Duodenal mucosa (tissue), 2 donors: ENCODE data around the gene LITAF.
"Not testable (repeated sequence)": the region's sequence is repeated elsewhere in the genome, so short reads cannot be mapped to it uniquely, and the experiment has no call there.

Source experiments
- H3K27ac ChIP-seq: one replicate; pipeline ENCODE4 v1.7.0; 2013; ENCODE audit warnings: low read depth, low read length
- H3K27me3 ChIP-seq, 2 donors: one replicate each; pipeline ENCODE4 v1.7.0; 2013; ENCODE audit warnings: low read length in 2 of 2, control low read depth in 1 of 2; ENCODE audit not compliant: insufficient read depth in 2 of 2, control insufficient read depth in 1 of 2
- H3K36me3 ChIP-seq, 2 donors: one replicate each; pipeline ENCODE4 v1.7.0; 2013; ENCODE audit warnings: low read length in 2 of 2, control low read depth in 1 of 2; ENCODE audit not compliant: insufficient read depth in 2 of 2, control insufficient read depth in 1 of 2
- H3K4me1 ChIP-seq, 2 donors: one replicate each; pipeline ENCODE4 v1.7.0; 2013; ENCODE audit warnings: low read length in 2 of 2, control low read depth in 1 of 2; ENCODE audit not compliant: insufficient read depth in 2 of 2, control insufficient read depth in 1 of 2
- H3K4me3 ChIP-seq, 2 donors: one replicate each; pipeline ENCODE4 v1.7.0; 2013; ENCODE audit warnings: low read length in 2 of 2, low read depth in 1 of 2
- H3K9ac ChIP-seq, 2 donors: one replicate each; pipeline ENCODE4 v1.7.0; 2013; ENCODE audit warnings: low read length in 2 of 2, low read depth in 1 of 2
- H3K9me3 ChIP-seq, 2 donors: one replicate each; pipeline ENCODE4 v1.7.0; 2013; ENCODE audit warnings: low read length in 2 of 2, control low read depth in 1 of 2; ENCODE audit not compliant: control insufficient read depth in 1 of 2

Gene LITAF

GRCh38 chr16:11526655-11527350 is 59.9 kb downstream of the LITAF start:
- Histone ChIP-seq H3K36me3 (no peaks in the 10 kb centered on the region), H3K27ac (no peak overlapping the region), H3K4me3 (no peak overlapping the region), H3K9me3 (no peaks in the 10 kb centered on the region), H3K4me1 (no peaks in the 10 kb centered on the region), H3K9ac (no peak overlapping the region), H3K27me3 (no peaks in the 10 kb centered on the region)

GRCh38 chr16:11524098-11524760 is 62.5 kb downstream of the LITAF start:
- no peaks in the 10 kb centered on the region for H3K27me3 ChIP-seq
- H3K36me3 ChIP-seq, result no peaks in the 10 kb centered on the region
- H3K4me3 ChIP-seq, result no peak overlapping the region
- H3K27ac ChIP-seq, result no peak overlapping the region
- no peaks in the 10 kb centered on the region for H3K9me3 ChIP-seq
- H3K9ac ChIP-seq, result no peak overlapping the region
- no peaks in the 10 kb centered on the region for H3K4me1 ChIP-seq

DNA sequence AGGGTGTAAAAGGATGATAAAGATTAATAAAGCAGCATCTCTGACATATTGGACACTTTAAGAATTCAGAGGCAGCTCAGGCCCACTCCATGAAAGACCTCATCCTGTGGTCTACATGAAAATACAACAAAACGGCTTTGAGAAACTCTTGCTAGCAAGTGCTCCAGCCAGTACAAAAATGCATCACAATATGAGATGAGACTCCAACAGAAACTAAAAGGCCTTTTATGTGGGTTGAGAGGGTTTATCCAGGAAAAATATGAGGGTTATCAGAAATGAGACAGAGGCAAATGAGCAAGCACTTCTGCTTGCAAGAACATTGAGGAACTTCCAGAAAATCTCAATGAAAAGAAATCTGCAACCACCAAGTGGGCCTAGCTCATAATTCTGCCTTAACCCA is 65.7 kb downstream of the LITAF start:
- no peak overlapping the region for H3K27ac ChIP-seq
- H3K4me3 ChIP-seq, result no peak overlapping the region
- no peaks in the 10 kb centered on the region for H3K27me3 ChIP-seq

GRCh38 chr16:11520442-11520841 is 66.3 kb downstream of the LITAF start:
- Histone ChIP-seq H3K27me3 (no peaks in the 10 kb centered on the region), H3K27ac (no peak overlapping the region)

More for the DNA sequence above, 65.7 kb downstream of the LITAF start:
- no peaks in the 10 kb centered on the region for H3K36me3 ChIP-seq
- H3K9ac ChIP-seq, result no peak overlapping the region
- no peaks in the 10 kb centered on the region for H3K4me1 ChIP-seq
- H3K9me3 ChIP-seq, result no peaks in the 10 kb centered on the region

DNA sequence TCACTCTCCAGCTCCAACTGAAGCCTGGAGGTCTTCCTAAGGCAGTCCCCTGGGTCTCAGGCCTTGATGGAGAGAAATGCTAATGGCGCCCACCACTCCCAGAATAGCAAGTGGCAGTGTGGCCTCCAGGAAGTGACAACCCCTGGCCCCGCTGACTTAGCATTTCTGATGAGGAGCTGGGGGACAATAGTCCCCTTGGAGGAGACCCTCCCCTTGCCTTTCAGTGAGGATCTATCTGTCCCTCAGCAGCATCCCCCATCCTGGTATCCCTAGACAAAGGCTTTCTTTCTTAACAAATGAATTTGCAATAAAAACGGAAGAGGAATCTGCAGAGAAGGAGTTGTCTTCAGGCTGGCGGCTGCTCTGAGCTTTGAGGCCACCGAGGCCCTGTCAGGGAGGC is 68.8 kb downstream of the LITAF start:
- Histone ChIP-seq H3K36me3 (no peaks in the 10 kb centered on the region), H3K4me3 (no peak overlapping the region), H3K27ac (no peak overlapping the region), H3K9me3 (no peaks in the 10 kb centered on the region), H3K9ac (no peak overlapping the region), H3K4me1 (no peaks in the 10 kb centered on the region), H3K27me3 (no peaks in the 10 kb centered on the region)

More at GRCh38 chr16:11520442-11520841, 66.3 kb downstream of the LITAF start:
- H3K36me3 ChIP-seq, result no peaks in the 10 kb centered on the region
- H3K9ac ChIP-seq, result no peak overlapping the region
- no peak overlapping the region for H3K4me3 ChIP-seq
- no peaks in the 10 kb centered on the region for H3K4me1 ChIP-seq
- no peaks in the 10 kb centered on the region for H3K9me3 ChIP-seq

DNA sequence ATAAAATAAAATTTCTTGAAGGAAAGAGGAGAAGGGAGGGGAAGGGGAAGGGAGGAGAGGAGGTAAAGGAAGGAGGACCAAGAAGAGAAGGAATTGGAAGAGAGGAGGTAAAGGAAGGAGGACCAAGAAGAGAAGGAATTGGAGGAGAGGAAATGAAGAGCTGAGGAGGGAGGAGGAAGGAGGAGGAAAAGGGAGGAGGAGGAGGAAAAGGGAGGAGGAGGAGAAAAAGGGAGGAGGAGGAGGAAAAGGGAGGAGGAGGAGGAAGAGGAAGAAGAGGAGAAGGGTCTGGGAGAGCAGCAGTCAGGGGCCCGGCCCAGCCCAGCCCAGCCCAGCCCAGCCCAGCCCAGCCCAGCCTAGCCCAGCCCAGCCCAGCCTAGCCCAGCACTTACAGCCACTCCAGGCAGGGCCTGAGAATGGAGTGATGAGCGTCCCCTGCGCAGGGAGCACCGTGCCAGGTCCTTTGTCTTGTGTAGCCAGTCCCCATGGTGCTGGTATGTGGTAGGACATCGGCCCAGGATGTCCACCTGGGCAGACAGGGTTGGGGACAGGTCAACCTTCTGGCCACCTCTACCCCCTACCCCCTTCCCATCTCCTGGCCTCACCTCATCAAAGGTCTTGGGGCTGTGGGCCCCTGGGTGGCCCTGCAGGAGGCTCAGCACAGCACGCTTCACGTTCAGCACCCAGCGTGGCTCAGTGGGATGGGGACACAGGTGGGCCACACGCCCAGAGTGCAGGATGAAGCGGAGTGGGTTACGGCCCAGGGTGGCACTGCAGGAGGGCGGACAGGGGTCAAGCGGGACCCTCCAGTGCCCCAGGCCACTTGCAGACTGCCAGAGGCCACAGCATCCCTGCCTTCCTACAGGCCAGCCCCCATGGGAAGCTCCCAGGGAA is 70.9 kb downstream of the LITAF start:
- no peaks in the 10 kb centered on the region for H3K27me3 ChIP-seq
- no peaks in the 10 kb centered on the region for H3K36me3 ChIP-seq
- no peaks in the 10 kb centered on the region for H3K9me3 ChIP-seq
- H3K27ac ChIP-seq, result no peak overlapping the region
- no peak overlapping the region for H3K4me3 ChIP-seq
- no peaks in the 10 kb centered on the region for H3K4me1 ChIP-seq
- H3K9ac ChIP-seq, result no peak overlapping the region

DNA sequence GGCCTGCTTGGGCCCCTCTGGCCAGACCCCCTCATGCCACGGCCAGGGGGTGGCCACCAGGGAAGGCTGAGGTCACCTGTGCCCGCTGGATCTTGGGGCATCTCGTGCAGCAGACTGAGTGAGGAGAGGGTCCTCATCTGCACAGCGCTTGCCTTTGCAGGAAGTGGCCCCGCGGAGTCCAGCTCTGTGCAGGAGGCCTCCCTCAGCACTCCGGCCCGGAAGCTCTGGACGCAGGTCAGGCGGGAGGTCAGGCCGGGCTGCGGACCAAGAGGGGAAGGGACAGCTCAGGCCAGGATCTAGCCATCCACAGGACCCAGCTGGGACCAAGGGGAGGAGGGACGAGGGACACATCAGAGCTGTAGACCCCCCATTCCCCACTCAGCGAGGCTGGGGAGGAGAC is 72.4 kb downstream of the LITAF start:
- no peak overlapping the region for H3K4me3 ChIP-seq
- no peak overlapping the region for H3K9ac ChIP-seq
- no peaks in the 10 kb centered on the region for H3K9me3 ChIP-seq
- no peak overlapping the region for H3K27ac ChIP-seq
- H3K4me1 ChIP-seq, result no peaks in the 10 kb centered on the region
- no peaks in the 10 kb centered on the region for H3K36me3 ChIP-seq
- no peaks in the 10 kb centered on the region for H3K27me3 ChIP-seq

GRCh38 chr16:11513366-11513765 is 73.4 kb downstream of the LITAF start:
- not testable (repeated sequence) for H3K27me3 ChIP-seq, H3K36me3 ChIP-seq, H3K4me3 ChIP-seq, H3K9ac ChIP-seq, H3K9me3 ChIP-seq, H3K27ac ChIP-seq, H3K4me1 ChIP-seq

DNA sequence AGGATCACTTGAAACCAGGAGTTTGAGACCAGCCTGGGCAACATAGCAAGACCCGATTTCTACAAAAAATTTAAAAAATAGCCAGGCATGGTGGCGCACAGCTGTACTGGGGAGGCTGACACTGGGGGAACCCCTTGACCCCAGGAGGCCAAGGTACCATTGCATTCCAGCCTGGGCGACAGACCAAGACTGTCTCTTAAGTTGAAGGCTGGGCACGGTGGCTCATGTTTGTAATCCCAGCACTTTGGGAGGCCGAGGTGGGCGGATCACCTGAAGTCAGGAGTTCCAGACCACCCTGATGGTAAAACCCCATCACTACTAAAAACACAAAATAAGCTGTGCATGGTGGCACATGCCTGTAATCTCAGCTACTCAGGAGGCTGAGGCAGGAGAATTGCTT is 74.9 kb downstream of the LITAF start:
- H3K9me3 ChIP-seq, result no peaks in the 10 kb centered on the region
- no peak overlapping the region for H3K4me3 ChIP-seq
- H3K27ac ChIP-seq, result no peak overlapping the region
- no peaks in the 10 kb centered on the region for H3K4me1 ChIP-seq
- no peak overlapping the region for H3K9ac ChIP-seq
- H3K27me3 ChIP-seq, result no peaks in the 10 kb centered on the region
- no peaks in the 10 kb centered on the region for H3K36me3 ChIP-seq

- Histone ChIP-seq H3K36me3 (no peaks in the 10 kb centered on the region), H3K9me3 (no peaks in the 10 kb centered on the region), H3K27me3 (no peaks in the 10 kb centered on the region), H3K4me3 (no peak overlapping the region), H3K4me1 (no peaks in the 10 kb centered on the region), H3K9ac (no peak overlapping the region), H3K27ac (no peak overlapping the region)
Observed at GRCh38 chr16:11511328-11511727, 75.4 kb downstream of the LITAF start.
